HPDE6-E6E7 (cell line): ENCODE measurements around the gene POLR2I.
"Not testable (repeated sequence)": the region's sequence is repeated elsewhere in the genome, so short reads cannot be mapped to it uniquely, and the experiment has no call there.

Source experiments
- DNase-seq: peaks from one replicate; pipeline ENCODE4 v3.0.0; 2011; ENCODE audit warnings: missing footprints; ENCODE audit errors: extremely low spot score

The POLR2I gene

DNA sequence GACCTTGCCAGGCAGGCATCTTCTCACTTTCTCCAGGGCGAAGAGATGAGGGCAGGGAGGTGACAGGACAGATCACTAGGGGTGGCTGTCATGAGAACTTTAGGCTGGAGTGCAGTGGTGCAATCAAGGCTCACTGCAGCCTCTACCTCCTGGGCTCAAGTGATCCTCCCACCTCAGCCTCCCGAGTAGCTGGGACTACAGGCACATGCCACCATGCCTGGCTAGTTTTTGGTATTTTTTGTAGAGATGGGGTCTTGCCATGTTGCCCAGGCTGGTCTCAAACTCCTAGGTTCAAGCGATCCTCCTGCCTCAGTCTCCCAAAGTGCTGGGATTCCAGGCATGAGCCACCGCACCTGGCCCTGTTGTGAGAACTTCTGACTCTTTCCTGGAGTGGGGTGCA, 20.2 kb upstream of the POLR2I start:
- DNase-seq: not testable (repeated sequence)

DNA sequence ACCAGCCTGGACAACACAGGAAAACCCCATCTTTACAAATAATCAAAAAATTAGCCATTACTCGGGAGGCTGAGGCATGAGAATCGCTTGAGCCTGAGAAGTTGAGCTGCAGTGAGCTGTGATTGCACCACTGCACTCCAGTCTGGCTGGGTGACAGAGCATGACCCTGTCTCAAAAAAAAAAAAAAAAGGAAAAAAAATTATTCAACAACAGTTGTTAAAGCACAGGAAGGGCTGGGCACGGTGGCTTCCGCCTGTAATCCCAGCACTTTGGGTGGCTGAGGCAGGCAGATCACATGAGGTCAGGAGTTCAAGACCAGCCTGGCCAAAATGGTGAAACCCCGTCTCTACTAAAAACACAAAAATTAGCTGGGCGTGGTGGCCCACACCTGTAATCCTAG, 16.5 kb upstream of the POLR2I start:
- DNase-seq: not testable (repeated sequence)

DNA sequence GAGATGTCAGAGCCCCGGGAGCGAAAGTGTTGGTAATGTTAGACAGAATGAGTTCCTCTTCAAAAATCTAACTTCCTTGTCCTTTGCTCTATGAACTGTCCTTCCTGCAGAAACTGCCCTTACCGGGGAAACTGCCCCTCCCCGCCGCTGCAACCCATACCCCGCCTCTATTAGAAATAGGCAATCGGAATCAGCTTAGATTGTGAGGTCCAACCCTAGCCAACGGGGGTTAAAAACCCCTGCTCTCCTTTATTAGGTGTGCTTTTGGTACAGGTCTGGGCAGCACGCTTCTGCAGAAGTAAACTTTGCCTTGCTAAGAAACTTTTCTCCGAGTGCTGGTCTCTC, 13.7 kb upstream of the POLR2I start:
- no peak for DNase-seq

DNA sequence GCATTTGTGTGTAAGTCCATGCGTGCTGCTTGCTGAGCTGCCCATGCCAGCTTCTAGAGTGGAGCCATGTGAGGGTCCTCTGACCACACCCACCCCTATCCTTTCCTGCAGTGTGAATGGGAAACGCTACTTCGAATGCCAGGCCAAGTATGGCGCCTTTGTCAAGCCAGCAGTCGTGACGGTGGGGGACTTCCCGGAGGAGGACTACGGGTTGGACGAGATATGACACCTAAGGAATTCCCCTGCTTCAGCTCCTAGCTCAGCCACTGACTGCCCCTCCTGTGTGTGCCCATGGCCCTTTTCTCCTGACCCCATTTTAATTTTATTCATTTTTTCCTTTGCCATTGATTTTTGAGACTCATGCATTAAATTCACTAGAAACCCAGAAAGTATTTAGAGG, 10.9 kb upstream of the POLR2I start:
- no peak for DNase-seq

DNA sequence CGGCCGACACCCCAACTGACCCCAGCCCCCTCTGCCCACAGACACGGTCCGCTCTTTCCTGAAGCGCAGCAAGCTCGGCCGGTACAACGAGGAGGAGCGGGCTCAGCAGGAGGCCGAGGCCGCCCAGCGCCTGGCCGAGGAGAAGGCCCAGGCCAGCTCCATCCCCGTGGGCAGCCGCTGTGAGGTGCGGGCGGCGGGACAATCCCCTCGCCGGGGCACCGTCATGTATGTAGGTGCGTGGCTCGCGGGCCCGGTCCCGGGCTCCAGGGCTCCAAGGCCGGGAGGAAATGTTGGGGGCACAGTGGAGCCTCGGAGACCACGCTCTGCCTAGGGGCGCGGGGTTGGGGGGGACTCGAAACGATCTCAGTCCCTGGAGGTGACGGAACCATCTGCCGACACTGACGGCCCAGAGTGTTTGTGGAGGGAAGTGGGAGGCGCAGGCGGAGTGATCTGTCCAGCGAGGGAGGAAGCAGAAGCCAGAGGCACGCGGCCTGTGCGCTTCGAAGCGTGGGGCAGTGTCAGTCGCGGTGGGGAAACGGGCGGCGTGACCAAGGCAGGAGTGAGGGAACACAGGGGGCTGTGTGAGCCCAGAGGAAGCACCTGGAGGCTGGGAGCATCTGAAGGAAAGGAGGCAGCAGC, 6.9 kb upstream of the POLR2I start:
- no peak for DNase-seq

DNA sequence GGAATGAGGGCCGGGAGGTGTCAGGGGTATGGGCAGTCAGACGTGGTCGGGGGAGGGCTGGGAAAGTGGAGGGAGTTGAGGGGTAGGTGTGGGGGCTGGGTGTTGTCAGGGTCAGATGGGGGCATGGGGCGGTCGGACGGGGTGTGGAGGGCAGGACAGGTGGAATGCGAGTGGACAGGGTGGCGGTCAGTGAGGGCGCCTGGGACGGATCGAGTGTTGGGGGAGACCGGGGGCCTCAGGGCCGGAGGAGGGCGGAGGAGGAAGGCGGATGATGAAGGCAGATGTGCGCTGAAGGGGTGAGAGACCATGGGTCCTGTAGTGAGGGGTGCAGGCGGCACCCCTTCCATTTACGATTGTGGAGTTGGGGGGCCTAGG, 6.3 kb upstream of the POLR2I start:
- no peak for DNase-seq

DNA sequence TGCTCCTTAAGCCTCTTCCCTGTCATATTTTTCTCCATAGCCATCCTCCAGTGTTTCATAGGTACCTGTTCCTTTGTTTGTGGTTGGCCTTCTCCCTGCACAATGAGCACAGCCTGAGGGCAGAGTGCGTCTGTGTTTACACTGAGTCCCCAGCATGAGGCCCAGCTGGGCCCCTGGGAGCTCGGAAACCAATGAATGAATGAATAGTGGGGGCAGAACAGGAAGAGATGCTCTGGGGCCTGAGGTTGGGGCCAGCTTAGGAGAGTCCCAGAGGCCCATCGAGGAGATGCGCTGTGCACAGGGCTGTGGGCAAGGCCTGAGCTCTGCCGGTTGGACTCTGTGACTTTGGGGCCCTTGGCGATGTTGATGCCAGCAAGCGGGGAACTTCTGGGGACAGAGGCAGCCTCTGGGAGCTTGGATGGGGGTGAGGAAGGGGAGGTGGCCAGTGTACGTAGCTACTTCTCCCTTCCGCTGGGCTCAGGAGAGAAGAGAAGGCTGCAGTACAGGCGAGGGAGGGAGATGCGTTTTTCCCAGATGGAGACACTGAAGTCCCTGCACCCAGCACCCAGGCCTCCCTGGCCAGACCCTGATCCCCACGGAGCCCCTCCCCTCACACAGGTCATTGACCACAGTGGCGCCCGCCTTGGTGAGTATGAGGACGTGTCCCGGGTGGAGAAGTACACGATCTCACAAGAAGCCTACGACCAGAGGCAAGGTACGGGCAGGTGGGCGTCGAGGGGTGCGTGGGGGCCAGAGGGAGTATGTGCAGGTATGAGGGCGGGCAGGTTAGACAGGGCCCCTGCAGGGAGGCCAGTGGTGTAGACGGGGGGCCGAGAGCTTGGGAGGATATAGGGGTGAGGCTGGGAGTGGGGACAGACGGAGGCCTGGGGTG, 5.7 kb upstream of the POLR2I start:
- DNase-seq: no peak

DNA sequence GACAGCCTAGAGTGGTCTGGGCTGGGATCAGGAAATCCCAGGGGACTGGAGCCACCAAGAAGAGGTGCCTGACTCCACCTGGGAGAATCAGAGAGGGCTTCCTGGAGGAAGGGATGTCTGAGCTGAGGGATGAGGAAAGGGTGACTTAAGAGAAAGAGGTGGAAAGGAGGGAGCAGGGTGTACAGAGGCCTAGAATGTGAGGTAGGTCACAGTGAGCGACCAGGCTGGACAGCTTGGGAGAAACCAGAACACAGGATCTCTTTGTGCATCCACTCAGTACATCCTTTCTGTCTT, 1.6 kb upstream of the POLR2I start:
- no peak for DNase-seq

DNA sequence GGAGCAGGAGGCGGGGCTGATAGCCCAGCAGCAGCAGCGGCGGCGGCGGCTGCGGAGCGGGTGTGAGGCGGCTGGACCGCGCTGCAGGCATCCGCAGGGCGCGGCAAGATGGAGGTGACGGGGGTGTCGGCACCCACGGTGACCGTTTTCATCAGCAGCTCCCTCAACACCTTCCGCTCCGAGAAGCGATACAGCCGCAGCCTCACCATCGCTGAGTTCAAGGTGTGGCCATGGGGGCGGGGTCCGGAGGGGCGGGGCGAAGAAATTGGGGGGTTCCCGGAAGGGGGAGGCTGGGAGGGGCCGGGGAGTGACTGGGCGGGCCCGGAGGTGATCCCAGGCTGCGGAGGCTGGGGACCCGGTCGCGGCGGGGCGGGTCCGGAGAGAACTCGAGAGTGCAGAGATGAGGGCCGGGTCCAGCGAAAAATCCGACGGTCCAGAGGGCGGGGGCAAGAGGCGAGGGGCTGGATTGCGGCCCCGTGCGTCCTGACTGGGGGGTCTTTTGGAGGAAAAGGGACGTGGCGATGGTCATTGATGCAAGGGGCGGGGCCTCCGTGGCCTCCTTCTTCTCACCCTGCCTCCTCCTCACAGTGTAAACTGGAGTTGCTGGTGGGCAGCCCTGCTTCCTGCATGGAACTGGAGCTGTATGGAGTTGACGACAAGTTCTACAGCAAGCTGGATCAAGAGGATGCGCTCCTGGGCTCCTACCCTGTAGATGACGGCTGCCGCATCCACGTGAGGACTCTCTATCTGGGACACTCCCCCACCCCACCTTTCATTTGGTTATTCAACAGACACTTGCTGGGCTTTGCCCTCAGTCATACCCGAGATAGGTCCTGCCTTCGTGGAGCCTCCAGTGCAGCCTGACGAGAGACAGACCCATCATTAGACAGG, 1.0 kb upstream of the POLR2I start, which contains the start of gene TBCB:
Gene TBCB, plus strand, starts transcription at position 16 of the 891 bp plus-strand sequence. Its CDS starts 93 bp downstream, at position 109.
- no peak for DNase-seq

DNA sequence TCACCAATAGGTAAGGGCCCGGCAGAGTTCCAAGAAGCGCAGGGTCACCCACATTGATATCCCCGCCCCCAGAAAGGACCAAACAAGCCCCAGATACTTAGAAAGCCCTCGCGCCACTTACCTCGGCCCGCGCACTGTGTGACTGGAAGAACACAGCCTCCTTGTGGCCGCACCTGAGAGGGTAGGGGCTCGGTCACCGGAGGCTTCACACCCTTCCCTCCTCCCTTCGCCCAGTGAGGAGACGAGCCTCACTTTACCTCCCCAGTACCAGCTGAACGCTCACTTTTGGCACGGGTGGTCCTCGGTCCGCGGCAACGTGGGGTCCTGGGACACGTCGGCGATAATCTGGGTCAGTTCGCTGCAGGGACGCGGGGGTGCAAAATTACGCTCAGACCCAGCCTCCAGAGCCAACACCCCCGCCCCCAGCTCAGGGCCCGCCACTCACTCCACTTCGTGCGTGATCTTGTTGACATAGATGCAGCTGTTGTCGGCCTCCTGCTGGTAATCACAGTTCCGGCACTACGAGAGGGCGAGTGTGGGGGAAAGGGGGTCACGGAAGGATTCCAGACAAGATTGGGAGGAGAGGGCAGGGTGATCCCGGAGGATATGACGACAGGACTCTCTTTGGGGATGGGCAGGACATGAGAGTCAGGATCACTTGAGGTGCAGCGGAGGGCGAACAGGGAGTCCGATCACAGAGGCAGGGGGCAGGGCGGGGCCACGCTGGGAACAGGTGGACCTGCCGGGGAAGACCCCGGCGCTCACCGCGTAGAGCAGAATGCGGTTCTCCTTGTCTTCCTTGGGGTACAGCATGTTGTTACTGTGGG, 568 bp downstream of the POLR2I start:
- DNase-seq: no peak

DNA sequence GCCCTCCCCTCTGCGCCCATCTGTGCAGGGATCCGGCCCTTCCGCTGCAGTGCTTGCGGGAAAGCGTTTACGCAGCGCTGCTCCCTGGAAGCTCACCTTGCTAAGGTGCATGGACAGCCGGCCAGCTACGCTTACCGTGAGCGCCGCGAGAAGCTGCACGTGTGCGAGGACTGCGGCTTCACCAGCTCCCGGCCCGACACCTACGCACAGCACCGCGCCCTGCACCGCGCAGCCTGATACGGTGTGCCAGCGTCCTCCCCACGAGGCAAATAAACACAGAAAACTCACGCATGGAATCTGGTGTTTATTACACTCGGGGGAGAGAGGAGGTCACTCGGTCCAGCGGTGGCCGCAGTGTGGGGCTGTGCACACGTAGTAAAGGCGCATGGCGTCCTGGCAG, 1.2 kb downstream of the POLR2I start:
- DNase-seq: no peak

DNA sequence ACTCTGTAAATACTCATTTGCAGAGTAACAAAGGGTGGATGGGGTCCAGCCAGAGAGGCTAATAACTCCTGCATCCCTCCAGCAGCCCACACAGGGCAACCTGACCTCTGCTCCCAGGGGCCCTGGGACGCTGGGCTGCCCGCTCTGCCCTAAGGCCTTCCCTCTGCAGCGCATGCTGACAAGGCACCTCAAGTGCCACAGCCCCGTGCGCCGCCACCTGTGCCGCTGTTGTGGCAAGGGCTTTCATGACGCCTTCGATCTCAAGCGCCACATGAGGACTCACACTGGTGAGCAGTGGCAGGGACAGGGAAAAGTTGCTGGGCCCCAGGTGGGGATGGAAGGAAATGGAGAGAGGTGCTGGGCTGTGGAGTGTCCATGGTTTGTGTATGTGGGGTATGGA, 2.0 kb downstream of the POLR2I start:
- DNase-seq: no peak

DNA sequence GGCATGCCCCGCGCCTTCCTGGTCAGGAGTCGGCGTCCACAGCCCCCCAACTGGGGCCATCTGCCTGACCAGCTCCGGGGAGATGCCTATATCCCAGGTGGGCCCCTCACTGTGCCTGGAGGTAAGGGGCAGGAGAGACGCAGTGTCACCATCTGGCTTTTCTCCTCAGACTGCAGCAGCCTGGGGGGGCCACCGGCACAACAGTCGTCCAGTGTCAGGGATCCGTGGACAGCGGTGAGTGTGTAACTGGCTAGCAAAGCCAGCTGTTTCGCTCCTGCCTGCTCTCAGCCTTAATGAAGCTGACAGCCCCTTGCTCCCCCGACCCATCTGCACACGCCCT, 3.5 kb downstream of the POLR2I start:
- DNase-seq: no peak

DNA sequence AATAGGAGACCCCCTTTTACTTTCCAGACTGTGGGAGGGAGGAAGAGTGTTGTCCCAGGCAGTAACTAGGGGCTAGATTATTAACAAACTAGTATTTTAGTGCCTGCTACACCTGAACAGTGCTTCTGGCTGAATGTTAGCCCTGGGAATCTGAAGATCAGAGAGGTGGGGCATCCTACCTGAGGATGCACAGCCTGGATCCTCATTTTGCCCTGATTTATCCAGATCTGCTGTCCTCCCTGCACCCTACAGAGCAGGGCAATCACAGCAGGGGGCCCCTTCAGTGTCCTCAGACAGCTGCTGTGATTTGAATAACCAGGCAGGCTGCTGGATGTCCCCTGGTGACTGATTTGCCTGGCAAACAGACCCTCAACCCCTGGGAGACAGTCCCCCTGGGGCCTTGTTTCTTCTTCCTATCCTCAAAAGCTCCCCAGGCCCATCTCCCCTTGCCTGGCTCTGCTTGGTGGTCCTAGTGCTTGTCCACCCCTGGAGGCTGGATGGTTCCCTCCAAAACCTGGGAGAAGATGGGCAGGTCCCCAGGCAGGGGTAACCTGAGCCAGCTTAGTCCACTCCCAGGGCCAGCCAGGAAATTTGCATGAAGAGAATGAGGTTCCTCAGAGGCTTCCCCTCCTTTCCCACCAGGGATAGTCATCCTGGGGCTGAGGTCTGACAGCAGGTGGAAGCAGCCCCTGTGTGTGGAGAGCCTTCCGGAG, 4.0 kb downstream of the POLR2I start, which contains the start of gene OVOL3:
Gene OVOL3, plus strand, starts transcription at position 657 of the 713 bp plus-strand sequence. CDS start 60 bp downstream, outside the sequence.
- DNase-seq: no peak

DNA sequence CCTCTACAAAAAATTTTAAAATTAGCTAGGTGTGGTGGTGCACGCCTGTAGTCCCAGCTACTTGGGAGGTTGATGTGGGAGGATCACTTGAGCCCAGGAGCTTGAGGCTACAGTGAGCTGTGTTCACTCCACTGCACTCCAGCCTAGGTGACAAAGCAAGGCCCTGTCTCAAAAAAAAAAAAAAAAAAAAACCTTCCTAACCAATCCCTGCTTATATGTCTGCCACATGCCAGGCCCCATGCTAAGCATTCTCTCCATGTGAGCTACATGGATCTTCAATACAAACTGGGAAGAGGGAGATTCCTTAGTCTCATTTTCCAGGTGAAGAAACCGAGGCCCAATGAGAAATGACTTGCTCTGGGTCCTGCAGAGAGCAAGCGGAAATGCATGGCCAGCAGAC, 6.0 kb downstream of the POLR2I start:
- DNase-seq: no peak

DNA sequence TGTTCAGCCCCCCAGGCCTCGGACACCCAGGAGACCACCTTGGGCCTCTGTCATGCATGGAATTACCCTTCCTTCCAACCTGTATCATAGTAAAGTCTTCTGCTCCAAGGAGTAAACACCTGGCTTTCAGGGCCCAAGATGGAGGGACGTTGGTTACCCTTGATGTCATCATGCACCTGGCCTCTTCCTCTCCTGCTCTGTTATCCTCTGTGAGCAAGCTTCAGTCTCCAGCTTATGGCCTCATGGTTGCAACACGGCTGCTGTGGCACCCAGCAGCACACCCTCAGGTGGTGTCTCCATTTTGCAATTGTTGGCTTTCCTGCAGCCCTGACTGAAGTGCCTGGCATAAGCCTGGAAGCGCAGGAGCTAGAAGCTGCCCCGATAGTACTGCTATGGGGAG, 7.7 kb downstream of the POLR2I start:
- no peak for DNase-seq

DNA sequence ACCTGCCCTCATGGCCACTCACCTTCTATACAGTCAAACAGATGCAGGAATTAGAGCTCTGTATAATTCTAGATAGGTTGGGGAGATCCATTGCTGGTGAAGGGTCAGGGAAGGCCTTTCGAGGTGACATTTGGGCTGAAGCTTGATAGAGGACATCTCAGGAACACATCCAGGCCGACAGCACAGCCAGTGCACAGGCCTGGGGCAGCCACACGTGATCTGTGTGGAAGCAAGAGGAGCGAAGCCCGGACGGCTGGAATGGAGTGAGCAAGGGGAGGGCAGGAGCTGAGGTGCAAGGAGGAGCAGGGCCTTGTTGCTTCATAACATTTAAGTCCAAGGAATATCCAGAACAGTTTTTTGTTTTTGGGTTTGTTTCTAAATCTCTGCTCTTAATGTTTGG, 8.2 kb downstream of the POLR2I start:
- DNase-seq: no peak

DNA sequence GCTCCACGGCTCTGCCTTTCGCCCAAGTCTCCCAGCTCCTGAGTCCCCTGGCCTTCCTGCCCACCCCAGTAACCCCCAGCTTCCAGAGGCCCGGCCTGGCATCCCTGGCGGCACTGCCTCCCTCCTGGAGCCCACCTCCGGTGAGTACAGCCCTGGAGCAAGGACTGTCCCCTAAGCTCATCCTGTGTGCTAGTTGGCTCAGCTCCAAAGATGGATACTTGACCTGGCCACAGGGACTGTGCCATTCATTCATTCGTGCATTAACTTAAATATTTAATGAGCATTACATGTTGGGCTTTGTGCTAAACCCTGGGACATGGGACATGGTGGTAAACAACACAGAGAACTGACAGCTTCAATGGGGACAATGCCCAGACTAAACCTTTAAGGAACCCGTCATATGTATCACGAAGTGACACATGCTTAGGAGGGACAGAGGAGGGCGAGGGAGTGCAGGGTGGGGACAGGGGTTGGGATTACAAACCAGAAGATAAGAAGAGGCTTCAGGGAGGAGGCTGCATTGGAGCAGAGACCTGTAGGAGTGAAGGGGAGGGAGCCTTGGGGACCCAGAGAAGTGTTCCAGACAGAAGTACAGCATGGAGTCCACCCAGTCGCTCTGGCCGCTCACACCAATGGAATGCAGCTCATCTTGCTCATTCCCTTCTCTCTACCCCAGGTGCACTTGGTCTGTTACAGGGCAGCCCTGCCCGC, 10.7 kb downstream of the POLR2I start:
- peak; percentile 47 for DNase-seq

DNA sequence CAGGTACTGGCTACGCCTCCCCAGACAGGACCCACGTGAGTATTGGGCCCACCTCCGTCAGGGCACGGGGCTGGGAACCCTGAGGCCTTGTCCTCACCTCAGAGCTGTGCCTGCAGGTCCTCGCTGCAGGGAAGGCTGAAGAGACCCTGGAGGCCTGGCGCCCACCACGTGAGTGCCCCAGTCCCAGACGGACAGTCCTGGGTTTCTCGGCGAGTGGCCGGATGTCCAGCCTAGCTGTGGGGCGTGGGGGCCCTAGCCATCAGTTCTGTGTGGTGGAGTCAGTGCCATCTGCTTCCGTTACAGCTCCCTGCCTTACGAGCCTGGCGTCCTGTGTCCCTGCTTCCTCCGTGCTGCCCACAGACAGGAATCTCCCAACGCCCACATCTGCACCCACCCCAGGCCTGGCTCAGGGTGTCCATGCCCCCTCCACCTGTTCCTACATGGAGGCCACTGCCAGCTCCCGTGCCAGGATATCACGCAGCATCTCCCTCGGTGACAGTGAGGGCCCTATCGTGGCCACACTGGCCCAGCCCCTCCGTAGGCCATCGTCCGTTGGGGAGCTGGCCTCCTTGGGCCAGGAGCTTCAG, 11.5 kb downstream of the POLR2I start:
- no peak for DNase-seq
